ENCODE results near the gene NELL2.

The NELL2 gene

DNA sequence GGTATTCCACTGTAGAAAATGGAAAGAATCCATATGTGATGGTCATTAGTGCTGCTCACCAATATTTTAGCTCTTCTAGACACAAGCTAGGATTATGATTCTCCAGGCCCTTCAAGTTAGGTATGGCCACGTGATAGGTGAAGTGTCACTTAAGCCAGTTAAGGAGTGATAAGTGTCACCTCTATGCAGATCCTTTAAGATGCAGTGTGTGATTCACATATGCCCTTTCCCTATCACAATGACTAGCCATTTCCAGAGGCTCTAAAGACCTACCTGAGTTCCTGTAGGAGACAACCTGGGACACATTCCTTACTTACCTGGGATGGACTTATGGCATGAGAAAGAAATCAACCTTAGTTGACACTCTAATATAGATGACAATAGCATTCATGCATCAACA lies 343.2 kb downstream of the NELL2 start:
- no peak for DNase-seq (ENCODE audit: low read depth)

DNA sequence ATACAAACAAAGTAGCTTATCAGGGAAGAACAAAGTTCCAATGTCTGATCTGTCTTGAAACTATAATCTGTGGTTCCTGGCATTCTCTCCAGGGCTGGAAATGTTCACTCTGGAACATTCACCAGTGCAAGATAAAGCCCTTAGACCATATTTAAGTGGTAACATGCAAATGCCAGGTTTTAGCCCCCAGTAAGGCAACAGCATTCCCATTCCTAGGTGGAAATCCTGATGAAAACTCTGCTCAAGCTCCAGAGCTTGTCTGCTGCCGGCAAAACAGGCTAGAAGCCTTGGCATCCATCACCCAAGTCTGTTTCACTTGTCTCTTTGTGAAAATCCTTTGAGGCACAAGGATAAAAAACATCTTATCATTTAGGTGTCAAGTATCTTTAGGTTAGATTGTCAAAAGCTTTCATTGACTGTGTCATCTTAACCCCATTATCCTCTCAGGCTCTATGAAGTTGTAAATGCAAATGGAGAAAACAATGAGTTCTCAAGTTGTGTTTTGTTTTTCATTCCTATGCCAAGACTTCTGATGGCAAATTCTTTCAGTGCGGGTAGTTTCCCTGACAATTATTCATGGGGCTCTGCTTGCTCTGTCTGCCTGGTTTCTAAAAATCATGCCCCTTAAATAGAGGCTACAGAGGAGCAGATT lies 344.7 kb downstream of the NELL2 start:
- no peak for DNase-seq (ENCODE audit: low read depth)

DNA sequence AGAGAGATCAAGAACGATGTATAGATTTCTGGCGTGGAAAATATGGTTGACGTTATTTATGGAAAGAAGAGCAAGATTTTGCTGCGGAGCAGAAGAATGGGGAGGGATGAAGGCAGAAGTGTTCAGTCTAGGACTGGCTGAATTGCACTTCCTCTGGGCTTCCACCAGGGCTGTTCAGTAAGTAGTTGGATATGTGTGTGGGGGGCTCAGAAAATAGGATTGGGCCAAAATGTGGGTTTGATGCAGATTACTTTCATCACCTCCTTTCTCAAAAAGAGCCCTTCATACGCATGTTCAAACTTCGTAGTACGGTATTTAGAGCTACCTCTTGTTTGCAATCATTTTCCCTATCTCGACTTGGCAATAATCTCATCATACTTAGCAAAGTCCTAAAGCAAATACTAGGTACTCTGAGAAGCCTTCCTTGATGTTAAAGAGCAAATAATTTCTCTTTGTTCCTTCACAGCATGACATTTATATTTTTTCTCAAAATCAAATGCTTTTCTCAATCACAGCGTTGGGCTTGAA lies 349.4 kb downstream of the NELL2 start:
- no peak for DNase-seq (ENCODE audit: low read depth)

DNA sequence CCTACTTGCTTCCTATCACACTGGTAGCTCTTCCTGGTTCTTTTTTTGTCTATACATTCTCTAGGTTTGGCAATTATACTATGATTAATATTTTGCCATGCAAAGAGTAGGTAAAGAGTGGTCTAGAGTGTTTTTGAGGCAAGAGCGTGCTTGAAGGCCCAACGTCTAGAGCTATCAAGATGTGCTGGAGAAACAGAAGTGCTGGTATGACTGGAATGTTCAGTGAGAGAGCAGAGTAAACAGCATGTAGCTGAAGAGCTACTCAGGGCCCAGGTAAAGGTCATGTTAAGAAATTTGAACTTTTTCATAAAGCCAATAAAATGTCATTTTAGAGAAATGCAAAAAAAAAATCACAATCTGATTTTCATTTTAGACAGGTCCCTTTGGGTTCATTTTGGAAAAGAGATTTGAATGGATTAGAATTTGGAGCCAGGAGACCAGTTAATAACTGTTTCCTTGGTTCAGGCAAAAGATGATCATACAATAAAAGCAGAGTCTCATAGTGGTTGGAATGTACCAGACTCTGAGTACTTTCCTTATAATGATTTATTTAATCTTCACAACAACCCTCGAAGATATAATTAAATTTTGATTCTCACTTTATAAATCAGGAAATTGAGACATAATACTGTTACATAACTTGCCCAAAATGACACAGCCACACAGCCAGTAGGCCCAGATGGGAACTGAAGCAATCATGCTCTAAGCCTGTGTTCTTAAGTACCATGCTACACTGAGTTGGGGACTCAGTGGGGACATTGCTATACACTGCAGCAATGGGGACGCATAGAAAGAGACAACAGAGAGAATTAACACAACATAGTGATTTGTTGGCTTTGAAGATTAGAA lies 350.1 kb downstream of the NELL2 start:
- DNase-seq (ENCODE audit: low read depth), result no peak

DNA sequence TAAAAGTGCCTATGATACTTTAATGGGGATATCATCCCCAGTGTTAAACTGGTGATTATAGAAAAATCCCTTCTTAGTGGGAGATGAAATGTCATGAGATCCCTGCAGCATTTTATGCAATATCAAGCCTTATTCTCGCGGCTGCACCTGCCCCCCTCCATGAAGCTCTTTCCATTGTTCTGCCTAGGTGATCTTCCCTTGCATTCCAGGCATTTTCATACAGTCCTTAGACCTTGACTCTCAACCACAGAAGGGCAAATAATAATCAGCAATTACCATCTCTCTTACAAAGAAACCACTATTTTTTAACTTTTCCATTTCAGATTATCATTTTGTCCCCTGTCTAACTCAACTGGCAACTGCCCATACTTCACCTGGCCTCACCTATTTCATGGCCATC lies 352.3 kb downstream of the NELL2 start:
- no peak for DNase-seq (ENCODE audit: low read depth)

DNA sequence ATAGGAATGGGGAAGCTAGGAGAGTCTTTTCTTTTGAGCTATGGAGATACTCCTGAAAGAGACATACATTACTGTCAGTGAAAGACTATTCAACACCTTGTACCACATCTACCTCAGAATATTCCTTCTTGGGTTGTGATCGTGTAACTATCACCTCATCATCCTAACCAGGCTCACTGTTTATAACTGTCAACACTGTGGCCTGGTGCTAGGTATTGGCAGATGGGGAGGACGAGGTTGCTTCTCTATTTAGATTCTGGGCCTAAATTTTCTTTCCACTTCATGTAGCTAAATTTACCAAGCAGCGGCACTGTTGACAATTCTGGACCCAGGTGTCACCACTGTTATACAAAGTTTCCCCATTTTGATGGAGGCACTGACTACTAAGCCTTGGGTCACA lies 354.4 kb downstream of the NELL2 start:
- DNase-seq (ENCODE audit: low read depth), result no peak

DNA sequence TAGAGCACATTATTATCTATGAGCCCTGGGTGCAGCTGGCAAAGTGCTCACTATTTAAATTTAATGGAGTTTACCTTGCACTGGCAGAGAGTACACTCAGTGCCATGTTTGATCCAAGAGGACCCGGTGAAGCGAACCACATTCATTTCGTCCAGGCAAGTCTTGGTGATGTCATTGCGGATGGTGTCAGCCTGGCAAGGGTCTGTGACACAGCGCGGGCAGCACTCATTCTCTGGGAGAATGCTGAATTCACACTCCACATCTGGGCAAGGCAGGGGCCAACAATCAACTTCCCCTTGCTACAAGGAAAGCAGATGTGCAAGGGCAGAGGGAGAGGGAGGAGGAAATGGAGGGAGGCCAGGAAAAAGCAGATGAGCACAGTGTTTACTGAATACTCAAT lies 356.2 kb downstream of the NELL2 start:
- no peak for DNase-seq (ENCODE audit: low read depth)

DNA sequence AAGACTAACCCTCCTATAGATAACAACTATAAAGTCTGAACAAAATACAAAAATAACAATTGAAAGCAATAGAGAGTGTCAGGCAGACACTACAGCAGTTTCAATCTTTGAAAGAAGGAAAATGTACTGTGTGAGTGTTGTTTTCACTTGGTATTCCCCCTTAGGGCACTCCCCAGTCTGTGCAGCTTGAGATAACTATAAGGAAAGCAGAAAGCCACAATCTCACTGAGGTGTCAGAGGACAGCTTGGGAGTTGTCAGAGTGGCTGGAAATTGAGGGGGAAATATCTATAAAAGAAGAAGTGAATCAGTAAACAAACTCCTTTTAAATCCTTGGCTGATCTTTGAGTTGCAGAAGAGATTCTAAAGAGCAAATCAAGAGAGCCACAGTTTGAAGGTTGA lies 364.8 kb downstream of the NELL2 start:
- no peak for DNase-seq (ENCODE audit: low read depth)

DNA sequence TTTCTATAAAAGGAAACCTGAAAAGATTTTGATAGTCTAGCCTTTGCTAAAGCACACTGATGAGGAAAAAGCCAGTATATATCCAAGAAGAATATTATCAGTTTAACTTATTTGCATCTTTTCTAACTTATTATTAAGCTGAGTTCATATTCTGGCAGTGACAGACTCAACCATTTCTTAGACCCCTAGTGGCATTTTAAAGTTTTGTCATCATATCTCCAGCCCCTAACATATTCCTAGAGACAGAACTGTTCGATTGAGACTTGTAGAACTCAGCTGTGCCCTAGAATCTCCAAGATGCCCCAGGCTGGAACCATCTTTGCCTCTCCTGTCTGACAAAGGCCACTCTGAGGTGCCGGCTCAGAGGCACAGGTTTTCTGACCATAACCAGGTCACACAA lies 365.6 kb downstream of the NELL2 start:
- DNase-seq (ENCODE audit: low read depth), result no peak

DNA sequence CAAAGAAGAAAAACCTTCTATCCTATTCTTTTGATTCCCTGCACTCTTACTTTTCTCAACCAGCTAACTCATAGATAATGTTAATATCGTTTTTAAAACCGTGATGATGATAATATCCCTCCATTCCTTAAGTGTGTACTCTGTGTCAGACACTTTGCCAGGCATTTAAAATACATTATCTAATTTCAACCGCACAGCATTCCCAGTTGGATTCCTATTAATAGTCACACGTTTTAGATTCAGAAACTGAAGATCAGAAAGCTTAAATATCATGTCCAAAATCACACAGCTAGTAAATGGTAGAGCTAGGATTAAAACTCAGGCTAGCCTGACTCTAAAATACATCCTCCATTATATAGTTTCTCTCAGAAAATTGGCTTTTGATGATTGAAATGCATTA lies 366.0 kb downstream of the NELL2 start:
- no peak for DNase-seq (ENCODE audit: low read depth)

DNA sequence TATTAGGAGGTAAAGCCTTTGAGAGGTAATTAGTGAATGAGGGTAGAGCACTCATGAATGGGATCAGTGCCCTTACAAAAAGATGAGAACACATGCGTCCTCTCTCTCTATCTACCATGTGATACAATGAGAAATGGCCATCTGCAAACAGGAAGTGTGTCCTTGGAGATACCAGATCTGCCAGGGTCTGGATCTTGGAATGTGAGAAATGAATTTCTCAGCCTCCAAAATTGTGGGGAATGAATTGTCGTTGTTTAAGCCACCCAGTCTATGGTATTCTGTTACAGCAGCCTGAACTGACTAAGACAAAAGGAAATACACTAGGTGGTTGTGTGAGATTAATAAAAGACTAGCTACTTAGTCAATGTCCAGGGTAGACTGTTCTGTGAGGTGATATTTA lies 366.6 kb downstream of the NELL2 start:
- DNase-seq (ENCODE audit: low read depth), result no peak

DNA sequence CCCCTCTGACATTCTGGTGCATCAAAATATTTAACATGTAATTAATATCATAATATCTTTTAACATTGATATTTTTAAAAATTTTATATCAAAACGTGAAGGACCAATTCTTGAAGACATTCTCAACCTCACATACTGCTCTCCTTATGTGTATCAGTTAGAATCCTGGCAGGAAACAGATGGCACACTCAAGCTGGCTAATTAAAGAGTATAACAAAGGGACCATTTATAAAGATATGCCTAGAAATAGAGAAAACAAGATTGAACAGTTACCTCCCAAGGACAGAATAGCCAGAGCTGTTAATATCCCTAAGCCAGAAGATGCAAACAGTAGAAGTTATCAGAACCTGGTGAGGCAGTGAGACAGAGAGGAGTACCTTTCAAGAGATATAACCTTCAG lies 368.7 kb downstream of the NELL2 start:
- no peak for DNase-seq (ENCODE audit: low read depth)

DNA sequence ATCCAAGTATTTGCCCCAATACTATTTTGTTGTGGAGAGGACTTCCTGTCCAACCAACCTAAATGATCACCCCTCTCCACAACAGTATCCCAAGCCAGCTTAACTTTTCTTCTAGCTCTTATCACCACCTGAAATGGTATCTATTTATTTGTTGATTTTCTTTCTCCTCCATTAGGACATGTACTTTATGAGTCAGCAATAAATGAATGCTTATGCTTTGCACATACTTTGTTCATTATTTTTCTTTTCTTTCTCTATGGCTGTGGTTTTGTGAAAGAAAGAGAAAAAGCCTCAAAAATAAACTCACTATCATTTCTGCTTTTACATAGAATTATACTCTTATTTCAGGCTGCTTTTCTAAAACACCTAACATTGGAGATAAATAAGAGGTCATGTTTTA lies 371.3 kb downstream of the NELL2 start:
- no peak for DNase-seq (ENCODE audit: low read depth)

DNA sequence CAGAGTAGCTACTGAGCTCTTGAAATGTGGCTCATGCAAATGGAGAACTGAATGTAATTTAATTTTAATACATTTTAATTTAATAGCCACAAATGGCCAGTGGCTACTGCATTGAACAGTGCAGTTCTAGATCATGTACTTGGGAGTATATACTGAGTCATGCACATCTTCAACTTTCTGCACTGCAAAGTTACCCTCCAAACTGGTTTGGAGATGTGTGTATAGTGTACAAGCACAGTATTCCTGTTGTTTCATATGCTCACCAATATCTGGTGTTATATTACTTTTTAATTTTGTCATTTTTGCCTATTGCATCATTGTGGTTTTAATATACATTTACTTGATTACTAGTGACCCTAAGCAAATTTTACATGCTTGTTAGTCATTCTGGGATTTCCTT lies 372.8 kb downstream of the NELL2 start:
- DNase-seq (ENCODE audit: low read depth), result no peak

DNA sequence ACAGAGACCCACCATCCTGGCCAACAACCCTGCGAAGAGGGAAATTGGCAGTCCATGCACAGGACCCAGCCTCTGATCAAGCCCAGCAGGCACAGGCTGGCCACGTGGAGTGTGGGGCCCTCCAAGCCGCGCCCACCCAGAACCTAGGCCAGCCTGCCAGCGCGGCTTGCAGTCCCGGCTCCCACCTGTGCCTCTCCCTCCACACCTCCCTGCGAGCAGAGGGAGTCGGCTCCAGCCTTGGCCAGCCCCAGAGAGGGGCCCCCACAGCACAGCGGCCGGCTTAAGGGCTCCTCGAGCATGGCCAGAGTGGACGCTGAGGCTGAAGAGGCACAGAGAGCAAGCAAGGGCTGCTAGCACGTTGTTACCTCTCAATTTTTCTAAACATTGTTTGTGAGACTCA lies 373.4 kb downstream of the NELL2 start:
- DNase-seq (ENCODE audit: low read depth), result no peak

DNA sequence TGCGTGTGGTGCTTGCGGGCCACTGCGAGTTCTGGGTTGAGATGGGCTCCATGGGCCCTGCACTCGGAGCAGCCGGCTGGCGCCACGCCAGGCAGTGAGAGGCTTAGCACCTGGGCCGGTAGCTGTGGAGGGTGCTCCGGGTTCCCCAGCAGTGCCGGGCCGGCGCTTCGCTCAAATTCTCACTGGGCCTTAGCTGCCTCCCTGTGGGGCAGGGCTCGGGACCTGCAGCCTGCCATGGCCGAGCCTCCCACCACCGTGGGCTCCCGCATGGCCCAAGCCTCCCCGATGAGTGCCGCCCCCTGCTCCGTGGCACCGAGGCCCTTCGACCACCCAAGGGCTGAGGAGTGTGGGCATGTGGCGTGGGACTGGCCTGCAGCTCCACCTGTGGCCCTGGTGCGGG lies 375.7 kb downstream of the NELL2 start:
- no peak for DNase-seq (ENCODE audit: low read depth)

DNA sequence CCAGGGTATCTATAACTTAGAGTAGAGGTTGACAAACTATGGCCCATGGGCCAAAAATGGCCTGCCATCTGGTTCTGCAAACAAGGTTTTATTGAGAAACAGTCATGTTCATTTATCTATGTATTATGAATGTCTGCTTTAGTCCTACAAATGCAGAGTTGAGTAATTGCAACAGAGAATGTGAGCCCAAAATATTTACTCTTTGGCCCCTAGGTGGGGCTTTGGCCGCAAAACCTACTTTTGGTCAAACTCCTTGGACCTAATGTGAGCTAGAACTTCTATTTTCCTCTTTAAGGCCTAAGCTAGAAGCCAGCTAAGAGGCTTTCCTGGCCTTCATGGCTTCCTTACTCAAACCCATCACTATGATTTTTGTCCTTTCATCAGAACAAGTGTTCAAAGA lies 379.1 kb downstream of the NELL2 start:
- no peak for DNase-seq (ENCODE audit: low read depth)

DNA sequence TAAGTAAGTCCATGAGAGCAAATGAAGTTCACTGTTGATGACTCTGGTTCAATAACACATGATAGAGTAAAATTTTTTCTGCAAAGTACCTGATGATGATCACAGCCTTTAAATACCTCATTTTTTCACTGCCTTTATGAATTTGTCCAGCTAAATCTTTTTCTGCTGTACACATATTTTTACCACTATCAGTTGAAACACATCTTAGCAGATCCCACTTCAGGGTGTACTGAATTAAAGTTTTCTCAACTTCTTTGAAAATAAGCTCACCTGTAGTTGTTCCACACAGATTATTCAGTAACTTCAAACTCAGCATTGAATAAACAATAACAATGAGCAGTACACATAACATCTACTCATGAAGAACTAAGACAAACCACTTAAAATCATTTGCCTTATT lies 385.9 kb downstream of the NELL2 start:
- DNase-seq (ENCODE audit: low read depth), result no peak

DNA sequence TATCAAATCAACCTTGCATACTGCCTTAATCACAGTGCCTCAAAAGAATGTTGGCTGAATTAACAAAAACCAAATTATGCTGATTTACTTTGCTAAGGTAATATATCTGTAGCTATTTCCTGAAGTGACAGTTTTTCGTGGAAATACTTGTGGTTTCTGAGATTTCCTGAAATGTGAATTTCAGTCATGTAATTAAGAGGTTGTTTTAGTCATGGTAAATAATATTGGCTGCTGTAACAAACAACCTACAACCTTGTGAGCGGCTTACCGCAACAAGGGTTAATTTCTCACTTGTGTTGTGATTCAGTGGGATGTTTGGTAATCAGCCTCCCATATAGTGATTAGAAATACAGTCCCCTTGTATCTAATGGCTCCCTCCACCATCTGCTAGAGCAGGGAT lies 387.9 kb downstream of the NELL2 start:
- DNase-seq (ENCODE audit: low read depth), result no peak

DNA sequence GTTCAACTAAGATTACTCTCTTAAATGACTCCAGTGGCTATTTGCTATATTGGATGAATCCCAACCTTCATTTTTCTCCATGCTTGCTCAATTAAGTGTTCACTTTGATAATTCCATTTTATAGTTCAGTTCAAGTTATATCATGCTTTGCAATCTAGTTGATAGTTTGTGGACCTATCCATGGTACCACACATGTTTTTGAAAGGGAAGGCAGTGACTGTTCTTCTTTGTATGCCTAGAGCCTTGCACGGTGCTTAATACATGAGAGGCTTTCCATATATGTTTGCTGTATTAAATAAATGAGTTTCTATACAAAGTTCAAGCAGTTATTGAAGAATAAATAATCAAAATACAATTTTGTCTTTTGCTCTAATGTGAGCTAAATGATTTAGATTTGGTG lies 391.3 kb downstream of the NELL2 start:
- DNase-seq (ENCODE audit: low read depth), result no peak

DNA sequence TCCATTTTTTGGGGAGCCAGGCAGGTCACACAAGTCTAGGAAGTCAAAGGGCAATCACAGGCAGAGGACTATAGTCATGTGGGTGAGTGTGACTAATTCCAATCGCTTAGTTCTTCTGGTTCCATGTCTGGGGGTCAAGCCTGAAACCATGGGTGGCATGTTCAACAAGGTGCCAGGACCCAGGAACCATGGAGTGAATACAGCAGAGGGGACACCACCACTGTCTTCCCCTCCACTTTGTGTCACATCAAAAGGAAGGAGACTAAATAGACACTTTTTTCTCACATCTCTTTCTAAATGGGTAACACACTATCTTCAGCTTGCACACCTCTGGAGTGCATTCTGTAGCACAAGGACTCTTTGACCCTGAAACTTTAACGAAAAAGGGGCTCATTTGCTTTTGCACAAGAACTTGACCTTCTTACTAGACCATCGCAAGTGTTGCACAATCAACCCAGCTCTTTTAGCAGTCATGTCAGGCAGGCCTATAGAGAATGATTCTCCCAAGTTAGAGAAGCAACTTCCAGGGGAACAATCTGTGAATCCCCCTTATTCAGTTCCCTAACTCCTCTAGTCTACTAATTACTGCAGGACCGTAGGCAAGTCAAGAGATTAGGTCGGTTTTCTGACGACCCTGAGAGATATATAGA lies 398.7 kb downstream of the NELL2 start:
- DNase-seq (ENCODE audit: low read depth), result no peak

DNA sequence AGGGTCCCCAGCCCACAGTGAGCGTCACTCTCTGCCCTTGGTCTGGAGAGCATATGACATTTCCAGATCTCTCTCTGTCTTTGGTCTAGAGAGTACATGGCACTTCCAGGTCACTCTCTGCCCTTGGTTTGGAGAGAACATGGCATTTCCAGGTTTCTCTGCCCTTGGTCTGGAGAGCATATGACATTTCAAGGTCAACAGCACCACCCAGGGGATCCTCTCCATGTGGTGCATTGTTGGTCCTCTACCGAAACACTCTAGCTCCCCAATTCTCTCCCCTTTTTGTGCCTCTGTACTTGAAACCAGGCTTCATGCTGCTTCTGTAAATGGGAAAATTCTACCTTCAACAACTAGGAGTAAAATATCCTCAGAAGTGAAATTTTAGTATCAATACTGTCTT lies 399.4 kb downstream of the NELL2 start:
- DNase-seq (ENCODE audit: low read depth), result no peak

DNA sequence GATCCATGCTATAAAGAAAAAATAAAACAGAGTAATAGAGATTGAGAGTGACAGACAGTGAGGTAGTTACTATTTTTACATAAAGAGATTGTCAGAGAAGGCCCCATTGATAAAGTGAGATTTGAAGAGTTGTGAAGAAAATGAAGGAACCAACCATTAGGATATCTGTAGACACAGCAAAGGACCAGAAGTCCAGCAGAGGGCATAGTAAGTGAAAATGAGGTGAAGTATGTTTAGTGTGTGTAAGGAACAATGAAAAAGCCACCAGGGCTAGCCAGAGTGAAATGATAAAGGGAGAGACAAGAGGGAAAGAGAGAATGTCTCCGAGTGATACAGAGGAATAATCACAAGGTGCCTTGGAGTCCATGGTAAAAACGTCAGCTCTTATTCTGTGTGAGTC lies 411.0 kb downstream of the NELL2 start:
- no peak for DNase-seq (ENCODE audit: low read depth)
